Ovary (tissue), 3 donors: Measurements from ENCODE around the gene FREM2.

Experiments
- CTCF ChIP-seq, 3 donors: fragments of 450-650 bp in 2 of 3; fragments of 200-600 bp in 1 of 3; IDR thresholded peaks; one replicate each; pipeline versions ENCODE4 v1.5.1 to v1.8.0; 2016 to 2022; ENCODE audit warnings: antibody characterized with exemption in 3 of 3, mild to moderate bottlenecking in 1 of 3
- EP300 ChIP-seq: sonication (generic); formaldehyde crosslinking; IDR thresholded peaks from one replicate; pipeline ENCODE4 v1.6.1; 2017; ENCODE audit warnings: antibody characterized with exemption
- POLR2A ChIP-seq: fragments of 450-650 bp; IDR thresholded peaks from one replicate; pipeline ENCODE4 v1.6.1; 2017; ENCODE audit warnings: antibody characterized with exemption, mild to moderate bottlenecking, moderate library complexity
- donor health status: DM: no; HTN: no; CAD: no.

GRCh38 chr13:38670627-38671026 lies 16.2 kb upstream of the FREM2 start:
- TF ChIP-seq CTCF (IDR thresholded peaks at IDR 0.05): no peak
- no peak for TF ChIP-seq POLR2A
- no peak for TF ChIP-seq EP300
